ENCODE results near the gene CSTPP1.

DNA sequence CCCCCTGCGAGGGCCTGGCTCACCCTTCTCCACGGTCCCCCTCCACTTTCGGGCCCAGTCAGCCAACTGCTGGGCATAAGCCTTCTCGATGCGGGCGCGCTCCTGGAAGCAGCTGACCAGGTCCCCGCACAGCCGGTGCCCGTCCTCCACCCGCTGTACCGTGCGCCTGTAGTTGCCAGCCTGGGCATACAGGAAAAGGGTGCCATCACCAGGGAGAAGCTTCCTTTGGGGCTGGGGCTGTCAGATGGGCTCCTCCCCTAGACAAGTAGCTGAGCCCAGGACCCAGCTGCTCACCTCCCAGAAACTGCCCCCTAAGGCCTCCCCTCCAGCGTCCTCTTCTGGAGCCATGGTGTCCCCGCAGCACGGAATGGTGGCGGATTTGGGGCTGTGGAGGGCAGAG, 245.8 kb downstream of the CSTPP1 start:
- TF ChIP-seq, protein P1, sequence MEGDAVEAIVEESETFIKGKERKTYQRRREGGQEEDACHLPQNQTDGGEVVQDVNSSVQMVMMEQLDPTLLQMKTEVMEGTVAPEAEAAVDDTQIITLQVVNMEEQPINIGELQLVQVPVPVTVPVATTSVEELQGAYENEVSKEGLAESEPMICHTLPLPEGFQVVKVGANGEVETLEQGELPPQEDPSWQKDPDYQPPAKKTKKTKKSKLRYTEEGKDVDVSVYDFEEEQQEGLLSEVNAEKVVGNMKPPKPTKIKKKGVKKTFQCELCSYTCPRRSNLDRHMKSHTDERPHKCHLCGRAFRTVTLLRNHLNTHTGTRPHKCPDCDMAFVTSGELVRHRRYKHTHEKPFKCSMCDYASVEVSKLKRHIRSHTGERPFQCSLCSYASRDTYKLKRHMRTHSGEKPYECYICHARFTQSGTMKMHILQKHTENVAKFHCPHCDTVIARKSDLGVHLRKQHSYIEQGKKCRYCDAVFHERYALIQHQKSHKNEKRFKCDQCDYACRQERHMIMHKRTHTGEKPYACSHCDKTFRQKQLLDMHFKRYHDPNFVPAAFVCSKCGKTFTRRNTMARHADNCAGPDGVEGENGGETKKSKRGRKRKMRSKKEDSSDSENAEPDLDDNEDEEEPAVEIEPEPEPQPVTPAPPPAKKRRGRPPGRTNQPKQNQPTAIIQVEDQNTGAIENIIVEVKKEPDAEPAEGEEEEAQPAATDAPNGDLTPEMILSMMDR (IDR thresholded peaks at IDR 0.05), result no peak
- TF ChIP-seq POLR2A (IDR thresholded peaks at IDR 0.05; ENCODE audit: low read depth) (no peak), POLR2AphosphoS5 (IDR thresholded peaks at IDR 0.05) (no peak)

Measured in esophagus muscularis mucosa (tissue), 3 donors.